Hepatocyte (in vitro differentiated cells): ENCODE data around the gene EPHB3.

Experiments
- EZH2 ChIP-seq: fragments of 200-600 bp; sonication (generic); IDR thresholded peaks from 2 replicates; pipeline ENCODE4 v1.6.1; 2016; ENCODE audit warnings: antibody characterized with exemption, mild to moderate bottlenecking, borderline replicate concordance
- EZH2phosphoT487 ChIP-seq: fragments of 200-600 bp; sonication (generic); IDR thresholded peaks from one replicate; pipeline ENCODE4 v1.6.1; 2018; ENCODE audit warnings: antibody characterized with exemption, mild to moderate bottlenecking, low read depth, moderate library complexity; ENCODE audit not compliant: unreplicated experiment, severe bottlenecking
- TF ChIP-seq, protein P1 (sequence below): fragments of 200-600 bp; sonication (generic); IDR thresholded peaks from 2 replicates; pipeline ENCODE4 v1.5.1; 2016; ENCODE audit warnings: antibody characterized with exemption, mild to moderate bottlenecking; ENCODE audit not compliant: poor library complexity

DNA sequence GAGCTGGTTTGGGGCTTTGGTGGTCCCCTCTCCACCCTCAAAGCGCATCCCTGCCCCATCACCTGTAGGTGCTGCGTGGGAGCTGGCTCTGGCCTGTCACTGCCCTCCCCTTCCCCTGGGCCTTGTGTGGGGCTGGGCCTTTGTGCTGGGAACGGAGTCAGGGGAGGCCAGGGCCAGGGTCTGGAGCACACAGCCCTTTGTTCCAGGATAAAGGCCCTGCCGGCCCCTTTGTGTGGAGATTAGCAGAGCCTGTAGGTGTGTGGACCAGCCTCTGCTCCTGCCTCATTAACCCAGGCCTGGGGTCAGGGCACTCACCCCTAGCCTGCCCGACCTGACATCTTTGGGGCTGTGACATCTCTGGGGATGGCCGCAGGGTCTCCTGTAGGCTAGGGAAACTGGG, 8.9 kb downstream of the EPHB3 start:
- TF ChIP-seq, protein P1, sequence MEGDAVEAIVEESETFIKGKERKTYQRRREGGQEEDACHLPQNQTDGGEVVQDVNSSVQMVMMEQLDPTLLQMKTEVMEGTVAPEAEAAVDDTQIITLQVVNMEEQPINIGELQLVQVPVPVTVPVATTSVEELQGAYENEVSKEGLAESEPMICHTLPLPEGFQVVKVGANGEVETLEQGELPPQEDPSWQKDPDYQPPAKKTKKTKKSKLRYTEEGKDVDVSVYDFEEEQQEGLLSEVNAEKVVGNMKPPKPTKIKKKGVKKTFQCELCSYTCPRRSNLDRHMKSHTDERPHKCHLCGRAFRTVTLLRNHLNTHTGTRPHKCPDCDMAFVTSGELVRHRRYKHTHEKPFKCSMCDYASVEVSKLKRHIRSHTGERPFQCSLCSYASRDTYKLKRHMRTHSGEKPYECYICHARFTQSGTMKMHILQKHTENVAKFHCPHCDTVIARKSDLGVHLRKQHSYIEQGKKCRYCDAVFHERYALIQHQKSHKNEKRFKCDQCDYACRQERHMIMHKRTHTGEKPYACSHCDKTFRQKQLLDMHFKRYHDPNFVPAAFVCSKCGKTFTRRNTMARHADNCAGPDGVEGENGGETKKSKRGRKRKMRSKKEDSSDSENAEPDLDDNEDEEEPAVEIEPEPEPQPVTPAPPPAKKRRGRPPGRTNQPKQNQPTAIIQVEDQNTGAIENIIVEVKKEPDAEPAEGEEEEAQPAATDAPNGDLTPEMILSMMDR, result no peak
- TF ChIP-seq EZH2, result no peak
- TF ChIP-seq EZH2phosphoT487, result no peak
